ENCODE measurements around the gene TMX4.

GRCh38 chr20:8043687-8044282, 24.2 kb upstream of the TMX4 start:
- TF ChIP-seq, protein P1, sequence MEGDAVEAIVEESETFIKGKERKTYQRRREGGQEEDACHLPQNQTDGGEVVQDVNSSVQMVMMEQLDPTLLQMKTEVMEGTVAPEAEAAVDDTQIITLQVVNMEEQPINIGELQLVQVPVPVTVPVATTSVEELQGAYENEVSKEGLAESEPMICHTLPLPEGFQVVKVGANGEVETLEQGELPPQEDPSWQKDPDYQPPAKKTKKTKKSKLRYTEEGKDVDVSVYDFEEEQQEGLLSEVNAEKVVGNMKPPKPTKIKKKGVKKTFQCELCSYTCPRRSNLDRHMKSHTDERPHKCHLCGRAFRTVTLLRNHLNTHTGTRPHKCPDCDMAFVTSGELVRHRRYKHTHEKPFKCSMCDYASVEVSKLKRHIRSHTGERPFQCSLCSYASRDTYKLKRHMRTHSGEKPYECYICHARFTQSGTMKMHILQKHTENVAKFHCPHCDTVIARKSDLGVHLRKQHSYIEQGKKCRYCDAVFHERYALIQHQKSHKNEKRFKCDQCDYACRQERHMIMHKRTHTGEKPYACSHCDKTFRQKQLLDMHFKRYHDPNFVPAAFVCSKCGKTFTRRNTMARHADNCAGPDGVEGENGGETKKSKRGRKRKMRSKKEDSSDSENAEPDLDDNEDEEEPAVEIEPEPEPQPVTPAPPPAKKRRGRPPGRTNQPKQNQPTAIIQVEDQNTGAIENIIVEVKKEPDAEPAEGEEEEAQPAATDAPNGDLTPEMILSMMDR (IDR thresholded peaks at IDR 0.05): peak; percentile 60 to 80 (median 70)
- TF ChIP-seq EP300 (IDR thresholded peaks at IDR 0.05) (no peak), POLR2A (IDR thresholded peaks at IDR 0.05) (no peak)
